Skin epidermis (tissue), 12 donors: ENCODE measurements around the gene IQGAP2.
"Not testable (repeated sequence)": the region's sequence is repeated elsewhere in the genome, so short reads cannot be mapped to it uniquely, and the experiment has no call there.

Source experiments
- H3K27ac ChIP-seq, 21 experiments: fragments of 200-600 bp; sonication (generic) in 11 of 21; one replicate each; pipeline ENCODE4 v1.5.0; 2020; ENCODE audit warnings: mild to moderate bottlenecking in 3 of 21, inconsistent platforms in 2 of 21, moderate library complexity in 2 of 21
- H3K4me3 ChIP-seq, 7 experiments: fragments of 200-600 bp; sonication (generic) in 2 of 7; one replicate each; pipeline ENCODE4 v1.5.0; 2020; ENCODE audit warnings: inconsistent platforms in 2 of 7, mild to moderate bottlenecking in 2 of 7, moderate library complexity in 1 of 7

IQGAP2 gene

DNA sequence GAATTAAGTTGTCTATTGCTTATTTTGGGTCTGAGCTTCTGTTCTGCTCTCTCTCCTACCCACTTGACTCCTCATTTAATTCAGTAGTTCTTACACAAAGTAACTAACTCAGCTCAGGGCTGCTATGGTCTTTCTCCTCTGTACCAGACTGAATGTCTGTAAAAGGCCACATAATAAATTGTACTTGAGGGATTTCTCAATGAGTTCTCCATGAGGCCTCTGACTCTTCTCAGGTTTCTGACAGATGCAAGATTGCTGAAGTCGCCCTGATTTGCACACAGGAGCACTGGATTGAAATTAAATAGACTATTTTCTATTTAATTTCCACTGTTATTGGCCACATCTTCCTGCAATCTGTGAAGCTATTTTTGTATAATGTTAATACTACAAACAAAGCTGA lies 2.9 kb downstream of the IQGAP2 start:
- peak overlapping the region in 1 of 21 experiments; percentile 42 for H3K27ac ChIP-seq

DNA sequence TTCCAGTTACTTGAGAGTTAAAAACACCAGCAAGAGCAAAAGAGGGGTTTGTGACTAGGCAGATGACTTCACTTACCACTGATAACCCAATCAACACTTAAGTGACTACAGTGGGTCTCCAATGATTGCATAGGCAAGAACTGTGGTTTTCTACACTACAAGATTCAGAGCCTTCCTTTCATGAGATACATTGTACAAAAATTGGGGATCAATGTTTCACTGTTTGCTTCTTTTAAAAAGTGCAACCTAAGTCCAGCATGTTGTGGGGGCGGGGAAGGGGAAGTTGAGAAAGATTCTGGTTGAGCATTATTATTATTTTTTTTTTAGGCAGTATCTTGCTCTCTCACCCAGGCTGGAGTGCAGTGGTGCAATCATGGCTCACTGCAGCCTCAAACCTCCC lies 3.6 kb downstream of the IQGAP2 start:
- no peak overlapping the region for H3K4me3 ChIP-seq
- H3K27ac ChIP-seq = no peak overlapping the region

More for the DNA sequence above, 2.9 kb downstream of the IQGAP2 start:
- H3K4me3 ChIP-seq = no peak overlapping the region

DNA sequence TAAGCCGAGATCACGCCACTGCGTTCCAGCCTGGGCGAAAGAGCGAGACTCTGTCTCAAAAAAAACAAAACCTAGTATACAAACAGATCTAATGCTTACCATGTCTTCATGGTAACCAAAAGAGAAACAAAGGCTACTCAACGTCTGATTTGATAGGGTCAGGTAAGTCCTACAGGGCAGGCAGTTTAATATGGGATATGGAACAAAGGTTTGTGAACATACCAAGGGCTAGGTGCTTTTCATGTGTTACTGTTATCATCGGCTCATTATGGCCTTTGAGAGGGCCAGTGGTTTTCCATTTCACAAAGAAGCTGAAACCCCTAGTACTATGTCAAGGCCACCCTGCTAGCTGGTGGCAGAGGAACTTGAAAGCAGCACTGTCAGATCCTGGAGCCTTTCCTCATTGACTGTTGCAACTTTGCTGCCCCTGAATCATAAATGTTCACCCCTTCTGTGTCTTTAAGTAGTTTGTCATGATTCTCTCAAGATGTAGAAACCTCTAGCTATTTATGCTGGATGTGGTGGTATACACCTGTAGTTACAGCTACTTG lies 5.1 kb downstream of the IQGAP2 start:
- H3K27ac ChIP-seq = no peak overlapping the region
- no peak overlapping the region for H3K4me3 ChIP-seq

DNA sequence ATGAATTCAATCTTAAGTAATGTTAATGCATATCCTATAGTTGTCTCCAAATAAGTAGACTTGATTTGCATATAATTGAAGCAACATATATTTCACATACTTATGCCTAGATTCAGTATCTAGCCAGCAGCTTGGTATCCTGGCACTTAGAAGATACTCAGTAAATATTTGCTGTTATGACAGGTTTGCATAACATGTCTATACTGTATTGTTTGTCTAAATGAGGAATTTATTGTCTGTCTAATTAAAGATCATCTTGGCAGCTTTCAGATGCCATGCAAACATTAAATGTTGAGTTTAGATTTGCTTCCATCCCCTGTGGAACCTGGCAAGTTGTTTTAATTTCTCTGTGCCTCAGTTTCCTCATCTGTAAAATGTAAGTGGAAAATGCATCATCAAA lies 9.4 kb downstream of the IQGAP2 start:
- no peak overlapping the region for H3K4me3 ChIP-seq
- no peak overlapping the region for H3K27ac ChIP-seq

- H3K27ac ChIP-seq = no peak overlapping the region
- no peak overlapping the region for H3K4me3 ChIP-seq
Measured at GRCh38 chr5:76413746-76414145, 10.7 kb downstream of the IQGAP2 start.

DNA sequence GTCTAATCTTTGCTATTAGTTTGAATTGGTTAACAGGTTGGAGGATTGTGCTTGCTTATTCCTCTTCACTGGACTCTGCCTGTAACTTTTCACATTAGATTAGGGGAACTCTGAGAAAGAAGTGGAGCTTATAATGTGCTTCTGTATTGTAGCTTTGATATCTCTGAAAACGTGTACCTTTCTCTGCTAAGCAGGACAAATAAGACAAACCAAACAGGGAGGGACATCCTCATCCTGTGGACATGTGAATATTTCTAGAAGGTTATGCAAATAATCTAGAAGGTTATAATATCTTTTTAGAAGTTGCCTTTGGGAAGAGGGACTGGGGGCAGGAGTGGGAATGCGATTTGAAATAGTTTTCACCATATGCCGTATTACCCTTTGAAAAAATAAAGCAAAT lies 11.7 kb downstream of the IQGAP2 start:
- Histone ChIP-seq H3K27ac (no peak overlapping the region), H3K4me3 (no peak overlapping the region)

GRCh38 chr5:76415855-76416254 lies 12.8 kb downstream of the IQGAP2 start:
- Histone ChIP-seq H3K27ac (no peak overlapping the region), H3K4me3 (no peak overlapping the region)

- no peak overlapping the region for H3K4me3 ChIP-seq
Measured at GRCh38 chr5:76419597-76420298, 16.7 kb downstream of the IQGAP2 start.

DNA sequence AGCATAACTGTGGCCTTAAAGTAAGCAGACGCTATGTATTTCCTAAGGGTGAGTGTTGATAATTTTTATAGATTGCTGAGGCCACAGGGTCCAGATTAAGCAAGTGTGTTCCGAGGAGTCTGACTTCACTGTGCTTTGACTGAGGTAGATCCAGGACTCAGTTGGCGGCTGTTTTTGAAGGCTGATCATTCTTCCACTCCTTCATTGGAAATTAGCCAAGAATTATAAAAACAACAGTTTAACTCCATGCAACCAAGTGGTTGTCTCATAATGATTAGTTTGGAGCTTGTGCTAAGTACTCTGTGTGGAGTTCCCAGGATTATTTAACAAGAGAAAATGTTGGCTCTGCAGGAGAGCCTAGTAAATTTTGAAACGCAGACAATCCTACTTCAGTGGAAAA lies 19.1 kb downstream of the IQGAP2 start:
- H3K27ac ChIP-seq = no peak overlapping the region

More at GRCh38 chr5:76419597-76420298, 16.7 kb downstream of the IQGAP2 start:
- H3K27ac ChIP-seq = no peak overlapping the region

DNA sequence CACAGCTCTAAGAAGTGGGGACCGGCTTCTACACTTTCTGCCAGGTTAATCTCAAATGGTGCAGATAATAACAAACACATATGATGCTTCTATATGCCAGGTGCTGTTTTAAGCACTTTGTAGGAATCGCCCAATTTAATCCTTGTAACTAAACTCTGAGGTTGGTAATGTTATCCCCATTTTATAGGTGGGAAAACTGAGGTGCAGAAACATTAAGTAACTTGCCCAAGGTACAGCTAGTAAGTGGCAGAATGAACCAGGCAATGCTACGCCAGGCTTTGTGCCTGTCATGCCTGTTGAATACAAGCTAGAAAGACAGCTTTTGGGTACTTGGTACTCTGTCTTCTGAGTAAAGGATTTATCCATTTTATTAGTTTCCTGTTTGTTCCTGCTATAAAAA lies 19.7 kb downstream of the IQGAP2 start:
- Histone ChIP-seq H3K4me3 (no peak overlapping the region), H3K27ac (no peak overlapping the region)

More for the DNA sequence above, 19.1 kb downstream of the IQGAP2 start:
- no peak overlapping the region for H3K4me3 ChIP-seq

GRCh38 chr5:76425146-76425545 lies 22.1 kb downstream of the IQGAP2 start:
- no peak overlapping the region for H3K27ac ChIP-seq
- H3K4me3 ChIP-seq = no peak overlapping the region

DNA sequence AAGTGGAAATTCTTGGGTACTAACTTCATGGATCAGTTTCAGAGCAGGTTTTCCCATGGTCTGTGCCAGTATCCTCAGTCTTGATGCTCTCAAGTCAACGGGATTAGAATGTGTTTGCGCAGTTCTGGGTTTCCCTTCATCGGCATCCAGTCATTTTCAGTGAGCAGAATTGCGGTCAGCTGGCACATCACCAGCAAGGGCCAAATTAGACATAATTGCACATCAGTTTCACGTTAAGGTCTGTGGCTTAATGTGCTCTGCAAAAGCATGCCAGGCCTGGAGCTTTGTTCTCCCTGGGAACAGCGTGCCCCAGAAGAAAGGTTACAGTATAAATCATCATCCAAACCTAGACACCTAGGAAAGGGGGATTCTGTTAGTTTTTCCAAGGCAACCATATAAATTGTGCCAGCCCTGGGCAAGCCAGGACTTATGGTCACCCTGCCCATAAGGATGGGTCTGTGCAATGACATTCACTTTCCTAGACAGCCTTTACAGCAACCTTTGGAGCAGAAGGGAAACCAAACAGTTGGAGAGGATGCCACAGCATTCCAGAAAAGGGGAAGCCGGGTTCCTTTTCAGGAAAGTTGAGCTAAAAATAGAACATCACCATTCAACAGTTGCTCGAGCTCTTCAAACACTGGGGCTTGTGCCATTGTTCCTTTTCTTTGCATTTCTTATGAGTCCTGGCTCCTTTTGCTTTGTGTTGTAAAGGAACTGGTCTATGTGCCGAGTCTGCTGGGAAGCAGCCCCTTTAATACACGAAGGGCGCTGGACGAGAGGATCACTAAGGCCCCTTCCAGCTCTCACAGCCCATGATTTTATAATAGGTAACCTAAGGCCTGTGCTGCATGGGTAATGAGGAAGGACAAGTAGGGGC lies 23.1 kb downstream of the IQGAP2 start:
- Histone ChIP-seq H3K4me3 (no peak overlapping the region), H3K27ac (no peak overlapping the region)

- no peak overlapping the region for H3K4me3 ChIP-seq
Measured at GRCh38 chr5:76427206-76428140, 24.4 kb downstream of the IQGAP2 start.

DNA sequence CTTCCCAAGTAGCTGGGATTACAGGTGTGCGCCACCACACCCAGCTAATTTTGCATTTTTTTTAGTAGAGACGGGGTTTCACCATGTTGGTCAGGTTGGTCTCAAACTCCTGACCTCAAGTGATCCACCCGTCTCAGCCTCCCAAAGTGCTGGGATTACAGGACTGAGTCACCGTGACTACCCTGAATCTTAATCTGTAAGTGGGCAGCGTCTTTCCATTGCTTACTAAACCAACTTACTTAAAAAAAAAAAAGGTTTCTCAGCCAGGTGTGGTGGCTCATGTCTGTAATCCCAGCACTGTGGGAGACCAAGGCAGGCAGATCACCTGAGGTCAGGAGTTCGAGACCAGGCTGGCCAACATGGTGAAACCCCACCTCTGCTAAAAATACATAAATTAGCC lies 25.5 kb downstream of the IQGAP2 start:
- not testable (repeated sequence) for H3K27ac ChIP-seq, H3K4me3 ChIP-seq

More at GRCh38 chr5:76427206-76428140, 24.4 kb downstream of the IQGAP2 start:
- H3K27ac ChIP-seq = no peak overlapping the region

DNA sequence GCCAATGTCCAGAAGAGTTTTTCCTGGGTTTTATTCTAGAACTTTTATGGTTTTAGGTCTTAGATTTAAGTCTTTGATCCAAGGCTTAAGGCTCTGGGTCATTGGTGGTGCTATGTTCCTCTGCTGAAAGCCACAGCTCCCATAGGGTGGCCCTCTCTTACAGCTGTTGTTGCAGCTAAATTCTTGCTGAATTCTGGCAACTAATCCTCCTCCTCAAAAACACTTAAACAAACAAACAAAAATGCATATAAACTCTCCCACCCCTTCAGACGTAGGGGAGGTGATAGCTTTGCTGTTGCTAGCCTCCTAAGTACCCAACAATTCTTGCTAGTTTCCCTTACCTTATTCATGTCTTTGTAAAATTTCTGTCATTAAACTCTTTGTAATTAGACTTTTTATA lies 30.2 kb downstream of the IQGAP2 start:
- Histone ChIP-seq H3K4me3 (no peak overlapping the region), H3K27ac (no peak overlapping the region)

DNA sequence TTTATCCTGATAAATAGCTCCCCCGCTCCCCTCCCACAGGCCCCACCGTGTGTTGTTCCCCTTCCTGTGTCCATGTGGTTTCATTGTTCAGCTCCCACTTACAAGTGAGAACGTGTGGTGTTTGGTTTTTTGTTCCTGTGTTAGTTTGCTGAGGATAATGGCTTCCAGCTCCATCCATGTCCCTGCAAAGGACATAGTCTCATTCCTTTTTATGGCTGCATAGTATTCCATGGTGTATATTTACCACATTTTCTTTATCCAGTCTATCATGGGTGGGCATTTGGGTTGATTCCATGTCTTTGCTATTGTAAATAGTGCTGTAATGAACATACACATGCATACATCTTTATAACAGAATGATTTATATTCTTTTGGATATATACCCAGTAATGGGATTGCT lies 34.4 kb downstream of the IQGAP2 start:
- H3K4me3 ChIP-seq, H3K27ac ChIP-seq: not testable (repeated sequence)

- H3K27ac ChIP-seq = no peak overlapping the region
- H3K4me3 ChIP-seq = no peak overlapping the region
Measured at GRCh38 chr5:76438025-76438424, 34.9 kb downstream of the IQGAP2 start.

DNA sequence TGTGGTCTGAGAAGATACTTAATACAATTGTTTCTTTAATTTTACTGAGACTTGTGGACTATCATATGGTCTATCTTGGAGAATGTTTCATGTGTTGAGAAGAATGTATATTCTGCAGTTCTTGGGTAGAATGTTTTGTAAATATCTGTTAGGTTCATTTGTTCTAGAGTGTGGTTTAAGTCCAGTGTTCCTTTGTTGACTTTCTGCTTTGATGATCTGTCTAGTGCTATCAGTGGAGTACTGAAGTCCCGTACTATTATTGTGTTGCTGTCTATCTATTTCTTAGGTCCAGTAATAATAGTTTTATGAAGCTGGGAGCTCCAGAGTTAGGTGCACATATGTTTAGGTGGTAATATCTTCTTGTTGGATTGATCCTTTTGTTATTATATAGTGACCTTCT lies 36.1 kb downstream of the IQGAP2 start:
- Histone ChIP-seq H3K4me3 (no peak overlapping the region), H3K27ac (no peak overlapping the region)

DNA sequence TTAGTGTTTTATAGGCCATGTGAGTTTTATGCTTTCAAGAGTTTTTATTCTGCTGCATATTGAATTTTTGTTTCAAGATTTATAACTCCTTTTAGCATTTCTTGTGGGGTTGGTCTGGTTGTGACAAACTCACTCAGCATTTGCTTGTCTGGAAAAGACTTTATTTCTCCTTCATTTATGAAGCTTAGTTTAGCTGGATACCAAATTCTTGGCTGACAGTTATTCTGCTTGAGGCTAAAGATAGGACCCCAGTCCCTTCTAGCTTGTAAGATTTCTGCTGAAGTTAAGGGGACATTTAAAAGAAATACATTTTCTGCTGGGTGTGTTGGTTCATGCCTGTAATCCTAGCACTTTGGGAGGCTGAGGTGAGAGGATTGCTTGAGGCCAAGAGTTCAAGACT lies 36.8 kb downstream of the IQGAP2 start:
- no peak overlapping the region for H3K27ac ChIP-seq

GRCh38 chr5:76441101-76441500 lies 38.0 kb downstream of the IQGAP2 start:
- no peak overlapping the region for H3K4me3 ChIP-seq
- no peak overlapping the region for H3K27ac ChIP-seq

More for the DNA sequence above, 36.8 kb downstream of the IQGAP2 start:
- no peak overlapping the region for H3K4me3 ChIP-seq
